ENCODE results near the gene GLO1.

The GLO1 gene

DNA sequence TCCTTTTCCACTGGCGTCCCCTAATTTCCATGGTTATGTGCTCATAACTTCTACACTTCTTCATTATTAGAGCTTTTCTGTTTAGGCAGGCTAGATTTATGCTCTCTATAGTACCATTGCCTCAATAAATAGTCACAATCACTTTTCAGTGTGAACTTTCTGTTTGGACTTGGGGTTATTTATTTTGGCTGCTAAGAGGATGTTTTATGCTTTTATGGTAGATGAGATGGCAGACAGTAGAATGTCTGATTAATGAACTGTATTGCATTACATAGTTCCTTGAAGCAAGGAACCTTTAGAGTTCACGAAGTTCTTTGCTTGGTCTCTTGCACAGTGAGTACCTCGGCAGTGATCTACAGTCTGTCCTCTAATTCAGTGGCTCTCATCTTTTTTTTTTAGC lies 19.1 kb upstream of the GLO1 start:
- DNase-seq (ENCODE audit: extremely low spot score): no peak
- TF ChIP-seq, protein P1, sequence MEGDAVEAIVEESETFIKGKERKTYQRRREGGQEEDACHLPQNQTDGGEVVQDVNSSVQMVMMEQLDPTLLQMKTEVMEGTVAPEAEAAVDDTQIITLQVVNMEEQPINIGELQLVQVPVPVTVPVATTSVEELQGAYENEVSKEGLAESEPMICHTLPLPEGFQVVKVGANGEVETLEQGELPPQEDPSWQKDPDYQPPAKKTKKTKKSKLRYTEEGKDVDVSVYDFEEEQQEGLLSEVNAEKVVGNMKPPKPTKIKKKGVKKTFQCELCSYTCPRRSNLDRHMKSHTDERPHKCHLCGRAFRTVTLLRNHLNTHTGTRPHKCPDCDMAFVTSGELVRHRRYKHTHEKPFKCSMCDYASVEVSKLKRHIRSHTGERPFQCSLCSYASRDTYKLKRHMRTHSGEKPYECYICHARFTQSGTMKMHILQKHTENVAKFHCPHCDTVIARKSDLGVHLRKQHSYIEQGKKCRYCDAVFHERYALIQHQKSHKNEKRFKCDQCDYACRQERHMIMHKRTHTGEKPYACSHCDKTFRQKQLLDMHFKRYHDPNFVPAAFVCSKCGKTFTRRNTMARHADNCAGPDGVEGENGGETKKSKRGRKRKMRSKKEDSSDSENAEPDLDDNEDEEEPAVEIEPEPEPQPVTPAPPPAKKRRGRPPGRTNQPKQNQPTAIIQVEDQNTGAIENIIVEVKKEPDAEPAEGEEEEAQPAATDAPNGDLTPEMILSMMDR (IDR thresholded peaks at IDR 0.05; ENCODE audit: control extremely low read depth, extremely low read depth, low read depth, missing control alignments): no peak
- ChIA-PET POLR2A (no interaction called here), CTCF (interaction anchor here (0.9 to 1.3 kb wide), 2 partner anchors 8 to 51 kb away, joined by 3 read pairs; no protein-coding TSS in a partner anchor)

DNA sequence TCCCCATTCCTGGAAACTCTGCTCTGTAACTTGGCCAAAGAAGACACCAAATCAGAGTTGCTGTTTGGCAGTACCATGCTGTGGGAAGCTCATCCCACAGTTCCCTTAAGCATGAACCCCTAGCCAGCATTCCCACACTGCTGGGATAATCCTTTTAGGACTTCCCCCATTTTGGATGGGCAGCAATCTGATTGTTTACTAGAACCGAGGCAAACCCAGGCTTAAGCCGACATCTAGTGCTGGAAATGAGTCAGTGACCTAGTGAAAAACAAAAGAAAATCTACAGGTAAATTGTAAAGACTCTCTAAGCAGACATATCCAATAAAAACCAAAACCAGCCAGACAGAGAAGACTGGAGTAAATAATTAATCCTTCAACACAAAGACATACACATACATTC lies 17.4 kb upstream of the GLO1 start:
- CTCF ChIA-PET: interaction anchor here (1.3 to 2.2 kb wide), 2 partner anchors 9 to 226 kb away, joined by 3 to 6 read pairs; no protein-coding TSS in a partner anchor
- POLR2A ChIA-PET: no interaction called here
- DNase-seq (ENCODE audit: extremely low spot score): no peak
- TF ChIP-seq, protein P1 (IDR thresholded peaks at IDR 0.05; ENCODE audit: control extremely low read depth, extremely low read depth, low read depth, missing control alignments): no peak

DNA sequence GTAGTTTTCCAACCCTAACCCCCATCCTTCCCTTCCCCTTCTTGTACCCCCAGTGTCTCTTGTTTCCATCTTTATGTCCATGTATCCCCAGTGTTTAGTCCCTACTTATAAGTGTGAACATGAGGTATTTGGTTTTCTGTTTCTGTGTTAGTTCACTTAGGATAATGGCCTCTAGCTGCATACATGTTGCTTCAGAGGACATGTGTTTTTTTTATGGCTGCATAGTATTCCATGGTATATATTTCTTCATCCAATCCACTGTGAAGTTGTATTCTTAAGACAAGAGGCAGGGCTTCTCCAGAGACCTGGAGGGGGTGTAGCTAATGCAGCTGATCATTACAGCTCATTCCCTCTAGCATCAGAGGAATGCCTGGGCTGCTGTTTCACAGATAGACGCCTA lies 16.4 kb upstream of the GLO1 start:
- TF ChIP-seq, protein P1 (IDR thresholded peaks at IDR 0.05; ENCODE audit: control extremely low read depth, extremely low read depth, low read depth, missing control alignments): no peak
- DNase-seq (ENCODE audit: extremely low spot score): no peak
- CTCF ChIA-PET: interaction anchor here (1.3 to 2.3 kb wide), 3 partner anchors 10 to 225 kb away, joined by 3 to 6 read pairs (median 6); no protein-coding TSS in a partner anchor
- POLR2A ChIA-PET: no interaction called here

DNA sequence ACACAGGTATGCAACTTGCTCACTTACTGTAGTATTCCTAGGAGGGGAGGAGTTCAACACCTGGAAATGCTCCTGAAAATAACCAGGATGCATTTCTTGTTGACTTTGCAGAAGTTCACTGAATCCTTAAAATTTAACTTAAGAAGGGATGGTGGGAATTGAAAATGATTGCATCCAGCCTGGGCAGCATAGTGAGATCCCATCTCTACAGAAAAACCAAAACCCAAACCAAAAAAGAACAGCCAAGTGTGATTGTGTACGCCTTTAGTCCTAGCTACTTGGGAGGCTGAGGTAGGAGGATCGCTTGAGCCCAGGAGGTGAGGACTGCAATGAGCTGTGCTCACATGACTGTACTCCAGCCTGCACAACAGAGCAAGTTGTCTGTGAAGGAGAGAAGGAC lies 13.9 kb upstream of the GLO1 start:
- TF ChIP-seq, protein P1 (IDR thresholded peaks at IDR 0.05; ENCODE audit: control extremely low read depth, extremely low read depth, low read depth, missing control alignments): no peak
- no peak for DNase-seq (ENCODE audit: extremely low spot score)
- CTCF ChIA-PET: interaction anchor here (0.6 kb wide), 1 partner anchor 18 kb away, joined by 3 read pairs; no protein-coding TSS in a partner anchor
- POLR2A ChIA-PET: no interaction called here

DNA sequence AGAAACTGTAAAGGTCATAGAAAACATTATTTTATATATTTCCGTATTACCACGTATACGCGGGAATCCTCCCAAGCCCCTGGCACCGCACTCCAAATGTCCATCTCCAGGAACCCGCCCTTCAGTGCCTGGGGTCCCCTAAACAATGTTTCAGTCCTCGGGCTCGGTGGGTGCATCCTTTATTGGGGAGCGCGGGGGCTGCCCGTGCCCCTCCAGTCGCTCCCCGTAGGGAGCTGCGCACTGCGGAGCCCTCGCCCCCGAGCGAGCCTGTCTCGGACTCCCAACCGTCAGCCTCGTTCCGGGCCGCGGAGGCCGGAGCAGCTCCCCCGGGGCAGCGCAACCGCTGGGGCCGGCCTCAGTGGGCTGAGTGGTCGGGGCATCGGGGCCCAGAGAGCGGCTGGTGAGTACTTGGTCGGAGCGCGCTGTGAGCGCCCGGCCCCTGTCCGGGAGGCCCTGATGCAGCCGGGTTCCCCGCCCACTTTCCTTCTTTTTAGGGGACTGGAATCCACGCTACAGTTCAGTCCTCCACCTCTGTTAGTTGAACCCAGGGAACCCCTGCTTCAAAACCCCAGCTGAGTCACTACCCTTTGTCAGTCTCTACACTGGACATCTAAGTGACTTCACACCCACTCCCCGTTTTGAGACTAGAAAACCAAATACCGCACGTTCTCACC lies 12.2 kb upstream of the GLO1 start, which contains the start of gene DNAH8:
Gene DNAH8 (plus strand): TSS at position 296 of the 674 bp plus-strand sequence. CDS start 7,499 bp downstream, outside the sequence.
- peak; percentile 37 for DNase-seq (ENCODE audit: extremely low spot score)
- ChIA-PET CTCF (interaction anchor here (1.5 kb wide), 1 partner anchor 59 kb away, joined by 5 read pairs; no protein-coding TSS in a partner anchor), POLR2A (no interaction called here)
- TF ChIP-seq, protein P1 (IDR thresholded peaks at IDR 0.05; ENCODE audit: control extremely low read depth, extremely low read depth, low read depth, missing control alignments): no peak

DNA sequence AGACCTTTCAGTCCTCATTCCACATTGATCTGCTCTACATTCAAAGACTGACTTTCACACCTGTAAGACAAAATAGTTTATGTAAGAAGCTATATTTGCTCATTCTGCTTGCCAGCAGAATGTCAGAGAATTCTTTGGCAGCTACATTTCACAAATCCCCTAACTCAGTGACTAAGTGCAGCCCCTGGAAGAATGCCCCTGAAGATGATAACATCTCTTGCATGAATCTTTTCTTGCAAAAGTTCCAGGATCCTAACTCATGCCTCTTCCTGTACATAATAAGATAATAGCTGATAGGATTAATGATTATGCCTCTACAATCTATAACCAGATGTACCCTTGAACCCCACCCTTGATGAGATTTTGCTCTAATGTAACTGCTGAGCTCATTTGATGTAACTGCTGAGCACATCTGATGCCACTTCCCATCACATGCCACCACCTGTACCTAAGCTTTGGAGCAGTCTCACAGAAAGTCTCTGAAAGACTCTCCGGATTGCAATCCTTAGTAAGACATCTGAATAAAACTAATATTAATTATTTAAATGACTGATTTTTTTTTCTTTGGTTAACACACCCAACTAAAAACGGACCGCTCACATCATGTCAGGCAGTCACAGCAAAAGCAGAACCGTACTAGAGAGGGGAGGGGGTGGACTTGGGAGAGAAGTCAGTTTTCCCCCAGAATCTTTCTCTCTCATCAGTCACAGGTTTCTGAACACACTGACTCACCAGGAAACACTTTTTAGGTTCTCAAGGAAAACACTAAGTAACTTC lies 11.5 kb upstream of the GLO1 start:
- ChIA-PET POLR2A (no interaction called here), CTCF (interaction anchor here (0.9 to 1.5 kb wide), 3 partner anchors 8 to 59 kb away, joined by 3 to 5 read pairs (median 3); no protein-coding TSS in a partner anchor)
- no peak for DNase-seq (ENCODE audit: extremely low spot score)
- TF ChIP-seq, protein P1 (IDR thresholded peaks at IDR 0.05; ENCODE audit: control extremely low read depth, extremely low read depth, low read depth, missing control alignments): no peak

Data from GM10248 (cell line).